Lower leg skin (tissue), 4 donors: ENCODE results near the gene MCRIP2. TPM values are rescaled to one million over a fixed set of nuclear protein-coding genes. Genes with fewer than 3 reads are reported as not detected.

Experiments used
- DNase-seq, 2 donors: peaks; one replicate each; pipeline ENCODE4 v3.0.0-alpha.2; 2019; ENCODE audit warnings: low spot score in 2 of 2
- H3K4me3 ChIP-seq: fragments of 200-600 bp; sonication (generic); 2 replicates; pipeline ENCODE4 v1.5.1; 2017; ENCODE audit warnings: mild to moderate bottlenecking, low read depth; ENCODE audit not compliant: poor library complexity, severe bottlenecking
- POLR2A ChIP-seq, 2 donors: fragments of 450-650 bp; IDR thresholded peaks; one replicate each; pipeline ENCODE4 v1.6.1; 2016 to 2017; ENCODE audit warnings: antibody characterized with exemption in 2 of 2, mild to moderate bottlenecking in 1 of 2, moderate library complexity in 1 of 2
- WGBS, 2 donors: methylation state at CpG; one replicate each; pipeline ENCODE4 v1.1.5; 2018; 5-methylcytosine and 5-hydroxymethylcytosine counted together
- intact Hi-C: fragments of 100-400 bp; cut with DNase I; formaldehyde crosslinking; loops from one replicate; pipeline ENCODE4 v1.15.0; 2023; ENCODE audit warnings: low total_unique reads
- total RNA-seq, 4 donors: library from RNA; depleted of rRNA; stranded (reverse); fragments of >200 nt; gene quantifications; one replicate each; pipeline ENCODE4 v1.1.0, GENCODE V29; 2016
- TF ChIP-seq, protein P1 (sequence below), 3 donors: fragments of 450-650 bp; IDR thresholded peaks; one replicate each; pipeline ENCODE4 v1.5.1; 2016; ENCODE audit warnings: antibody characterized with exemption in 3 of 3, mild to moderate bottlenecking in 3 of 3, moderate library complexity in 2 of 3

The MCRIP2 gene
- total RNA-seq, 4 donors from 2014 or later: 10.5 to 31.3 (median 23.2) TPM

DNA sequence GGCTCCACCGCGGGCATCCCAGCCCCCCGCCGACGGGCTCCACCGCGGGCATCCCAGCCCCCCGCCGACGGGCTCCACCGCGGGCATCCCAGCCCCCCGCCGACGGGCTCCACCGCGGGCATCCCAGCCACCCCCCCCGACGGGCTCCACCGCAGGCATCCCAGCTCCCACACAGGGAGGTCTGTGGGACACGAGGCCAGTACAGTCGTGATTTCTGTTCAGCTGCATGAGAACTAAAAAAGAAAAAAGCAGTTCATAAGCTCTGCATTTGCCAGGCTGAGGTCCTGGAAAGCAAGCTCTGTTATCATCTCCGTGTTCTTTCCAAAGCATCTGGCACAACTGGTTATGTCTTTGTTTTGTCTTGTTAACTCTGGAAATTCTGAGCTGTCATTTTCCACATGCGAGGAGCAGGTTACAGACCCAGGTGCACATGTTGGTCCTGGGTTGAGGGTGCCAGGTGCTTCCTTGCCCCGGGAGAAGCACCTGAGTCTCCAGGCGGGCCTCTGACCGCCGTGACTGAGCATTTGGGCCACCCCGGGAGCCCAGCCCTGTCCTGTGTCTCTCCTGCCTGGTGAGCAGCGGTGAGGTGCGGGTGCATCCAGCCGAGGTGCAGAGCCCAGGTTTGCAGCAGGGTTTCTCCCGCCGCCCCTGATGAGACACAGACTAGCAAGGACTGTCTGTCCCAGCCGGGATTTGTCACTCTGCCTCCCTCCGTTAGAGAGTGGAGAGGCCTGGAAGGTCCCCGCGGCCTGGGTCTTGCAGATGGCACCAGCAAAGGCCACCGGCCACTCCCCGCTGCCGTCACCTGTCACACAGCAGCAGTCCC, 20.7 kb upstream of the MCRIP2 start:
- no peak for DNase-seq
- no peak overlapping the region for H3K4me3 ChIP-seq
- WGBS, 2 donors: 43 to 61% methylated on average over 26 to 32 of the region's 41 CpGs
- intact Hi-C loops: no loop called here
- TF ChIP-seq POLR2A (IDR thresholded peaks at IDR 0.05): no peak
- TF ChIP-seq, protein P1, sequence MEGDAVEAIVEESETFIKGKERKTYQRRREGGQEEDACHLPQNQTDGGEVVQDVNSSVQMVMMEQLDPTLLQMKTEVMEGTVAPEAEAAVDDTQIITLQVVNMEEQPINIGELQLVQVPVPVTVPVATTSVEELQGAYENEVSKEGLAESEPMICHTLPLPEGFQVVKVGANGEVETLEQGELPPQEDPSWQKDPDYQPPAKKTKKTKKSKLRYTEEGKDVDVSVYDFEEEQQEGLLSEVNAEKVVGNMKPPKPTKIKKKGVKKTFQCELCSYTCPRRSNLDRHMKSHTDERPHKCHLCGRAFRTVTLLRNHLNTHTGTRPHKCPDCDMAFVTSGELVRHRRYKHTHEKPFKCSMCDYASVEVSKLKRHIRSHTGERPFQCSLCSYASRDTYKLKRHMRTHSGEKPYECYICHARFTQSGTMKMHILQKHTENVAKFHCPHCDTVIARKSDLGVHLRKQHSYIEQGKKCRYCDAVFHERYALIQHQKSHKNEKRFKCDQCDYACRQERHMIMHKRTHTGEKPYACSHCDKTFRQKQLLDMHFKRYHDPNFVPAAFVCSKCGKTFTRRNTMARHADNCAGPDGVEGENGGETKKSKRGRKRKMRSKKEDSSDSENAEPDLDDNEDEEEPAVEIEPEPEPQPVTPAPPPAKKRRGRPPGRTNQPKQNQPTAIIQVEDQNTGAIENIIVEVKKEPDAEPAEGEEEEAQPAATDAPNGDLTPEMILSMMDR (IDR thresholded peaks at IDR 0.05): no peak

- no peak for DNase-seq
- no peak for TF ChIP-seq POLR2A (IDR thresholded peaks at IDR 0.05)
- TF ChIP-seq, protein P1 (IDR thresholded peaks at IDR 0.05): no peak
- no peak overlapping the region for H3K4me3 ChIP-seq
- intact Hi-C loops: no loop called here
- 60 to 78% methylated on average over 21 of the region's 21 CpGs for WGBS, 2 donors
These were observed 20.0 kb upstream of the MCRIP2 start for GRCh38 chr16:621526-622105.

DNA sequence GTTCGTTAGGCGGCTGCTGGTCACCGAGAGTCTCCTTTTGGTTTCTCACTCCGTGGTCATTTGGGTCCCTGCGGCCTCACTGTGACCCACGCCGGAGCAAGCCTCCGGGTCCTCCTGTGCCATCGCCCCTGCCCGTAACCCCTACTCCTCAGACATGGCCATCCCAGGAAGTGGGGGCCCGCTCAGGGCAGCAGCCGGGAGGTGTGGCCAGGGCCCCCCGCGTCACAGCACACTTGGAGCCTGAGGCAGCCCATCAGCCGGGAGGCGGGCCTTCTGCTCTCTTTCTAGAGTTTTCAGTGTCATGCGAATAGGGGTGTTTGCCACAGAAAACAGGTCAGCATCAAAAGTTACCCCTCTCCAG, 18.7 kb upstream of the MCRIP2 start:
- intact Hi-C loops: no loop called here
- TF ChIP-seq POLR2A (IDR thresholded peaks at IDR 0.05): no peak
- TF ChIP-seq, protein P1 (IDR thresholded peaks at IDR 0.05): no peak
- 83 to 88% methylated on average over 17 of the region's 17 CpGs for WGBS, 2 donors
- H3K4me3 ChIP-seq: no peak overlapping the region
- no peak for DNase-seq

- intact Hi-C loops: no loop called here
- no peak overlapping the region for H3K4me3 ChIP-seq
- 76 to 82% methylated on average over 10 of the region's 10 CpGs for WGBS, 2 donors
- TF ChIP-seq, protein P1 (IDR thresholded peaks at IDR 0.05): no peak
- TF ChIP-seq POLR2A (IDR thresholded peaks at IDR 0.05): no peak
- DNase-seq: no peak
These were observed 17.0 kb upstream of the MCRIP2 start for GRCh38 chr16:624526-625070.

- intact Hi-C loops: no loop called here
- DNase-seq: no peak
- whole genome bisulfite sequencing, 2 donors: 91 to 93% methylated on average over 32 of the region's 37 CpGs
- TF ChIP-seq, protein P1 (IDR thresholded peaks at IDR 0.05): no peak
- TF ChIP-seq POLR2A (IDR thresholded peaks at IDR 0.05): no peak
- no peak overlapping the region for H3K4me3 ChIP-seq
These were observed 16.3 kb upstream of the MCRIP2 start for GRCh38 chr16:625117-625976.
